Stimulated activated CD8-positive, alpha-beta memory T cell treated with anti-CD3 and anti-CD28 coated beads, Interleukin-15, amount 100 ng/mL, for 48 hours (primary cell): Measurements from ENCODE around the gene SCN2A.
"Not testable (repeated sequence)": the region's sequence is repeated elsewhere in the genome, so short reads cannot be mapped to it uniquely, and the experiment has no call there.

Experiments
- DNase-seq, 2 donors: peaks; one replicate each; pipeline ENCODE4 v3.0.0-alpha.2; 2020; ENCODE audit warnings: low read depth in 2 of 2

Gene SCN2A

GRCh38 chr2:165313509-165313908 lies 74.3 kb downstream of the SCN2A start:
- no peak for DNase-seq

- DNase-seq: no peak
Measured at GRCh38 chr2:165328272-165328671, 89.1 kb downstream of the SCN2A start.

GRCh38 chr2:165344276-165344675 lies 105.1 kb downstream of the SCN2A start:
- DNase-seq: not testable (repeated sequence)

- no peak for DNase-seq
Measured at GRCh38 chr2:165348441-165348840, 109.2 kb downstream of the SCN2A start.

GRCh38 chr2:165349181-165349580 lies 110.0 kb downstream of the SCN2A start:
- DNase-seq: no peak

GRCh38 chr2:165357758-165358157 lies 118.5 kb downstream of the SCN2A start:
- DNase-seq: no peak

- no peak for DNase-seq
Measured at GRCh38 chr2:165361514-165361913, 122.3 kb downstream of the SCN2A start.

- no peak for DNase-seq
Measured at GRCh38 chr2:165369131-165369897, 130.1 kb downstream of the SCN2A start.

- DNase-seq: no peak
Measured at GRCh38 chr2:165369898-165370296, 130.7 kb downstream of the SCN2A start.

- no peak for DNase-seq
Measured at GRCh38 chr2:165371356-165371755, 132.1 kb downstream of the SCN2A start.

GRCh38 chr2:165373278-165374010 lies 134.2 kb downstream of the SCN2A start:
- no peak for DNase-seq

- no peak for DNase-seq
Measured at GRCh38 chr2:165376571-165376975, 137.4 kb downstream of the SCN2A start.

GRCh38 chr2:165382362-165382761 lies 143.1 kb downstream of the SCN2A start:
- no peak for DNase-seq

- DNase-seq: no peak
Measured at GRCh38 chr2:165390875-165391274, 151.7 kb downstream of the SCN2A start.

GRCh38 chr2:165391791-165392190 lies 152.6 kb downstream of the SCN2A start:
- DNase-seq: no peak

GRCh38 chr2:165398603-165399002 lies 159.4 kb downstream of the SCN2A start:
- DNase-seq: not testable (repeated sequence)

- no peak for DNase-seq
Measured at GRCh38 chr2:165401285-165401852, 162.2 kb downstream of the SCN2A start.

GRCh38 chr2:165402162-165402561 lies 162.9 kb downstream of the SCN2A start:
- DNase-seq: no peak

GRCh38 chr2:165406173-165406572 lies 167.0 kb downstream of the SCN2A start:
- no peak for DNase-seq

- no peak for DNase-seq
Measured at GRCh38 chr2:165407466-165407865, 168.3 kb downstream of the SCN2A start.

- DNase-seq: no peak
Measured at GRCh38 chr2:165408186-165408585, 169.0 kb downstream of the SCN2A start.

GRCh38 chr2:165410276-165410675 lies 171.1 kb downstream of the SCN2A start:
- no peak for DNase-seq

GRCh38 chr2:165414187-165414586 lies 175.0 kb downstream of the SCN2A start:
- DNase-seq: no peak
